Activated T-cell treated with anti-CD3 and anti-CD28 coated beads, Interleukin-2, amount 50 U/mL, for 24 hours (primary cell): ENCODE measurements around the gene CDH12.

Source experiments
- DNase-seq: peaks from one replicate; pipeline ENCODE4 v3.0.0-alpha.2; 2020
- H3K27ac Mint-ChIP-seq: 2 replicates; pipeline ENCODE4 v1.8.0; 2020; ENCODE audit warnings: mild to moderate bottlenecking, mixed read lengths
- H3K27me3 Mint-ChIP-seq: 2 replicates; pipeline ENCODE4 v1.8.0; 2020; ENCODE audit warnings: mixed read lengths
- H3K36me3 Mint-ChIP-seq: 2 replicates; pipeline ENCODE4 v1.8.0; 2020; ENCODE audit warnings: low read depth, mixed read lengths
- H3K4me1 Mint-ChIP-seq: 2 replicates; pipeline ENCODE4 v1.8.0; 2020; ENCODE audit warnings: low read depth, mixed read lengths
- H3K4me3 Mint-ChIP-seq: 2 replicates; pipeline ENCODE4 v1.8.0; 2020; ENCODE audit warnings: mild to moderate bottlenecking, moderate library complexity, mixed read lengths
- H3K9me3 Mint-ChIP-seq: 2 replicates; pipeline ENCODE4 v1.8.0; 2020; ENCODE audit warnings: mixed read lengths

Gene CDH12

DNA sequence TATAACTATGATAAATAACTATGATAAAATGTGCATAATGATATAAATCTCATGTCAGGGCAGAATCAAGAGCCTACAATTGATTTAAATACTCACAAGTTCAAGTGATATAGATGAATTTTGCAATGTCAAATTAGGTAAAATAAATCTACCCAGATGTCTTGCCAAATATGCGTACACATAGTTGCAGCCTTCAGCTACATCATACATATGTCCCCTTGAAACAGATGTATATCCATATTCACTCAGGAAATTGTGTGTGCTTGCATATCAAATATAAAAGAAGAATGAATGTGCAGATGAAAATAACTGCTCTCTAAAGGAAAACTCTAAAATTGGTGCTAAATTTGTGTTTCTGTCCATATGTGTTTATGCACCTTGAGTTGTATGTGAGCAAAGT lies 130.7 kb downstream of the CDH12 start:
- H3K36me3 Mint-ChIP-seq, result no peaks in the 10 kb centered on the region
- no peaks in the 10 kb centered on the region for H3K27me3 Mint-ChIP-seq
- no peak for DNase-seq
- H3K4me3 Mint-ChIP-seq, result no peak overlapping the region
- no peak overlapping the region for H3K27ac Mint-ChIP-seq
- H3K9me3 Mint-ChIP-seq, result peaks cover 8% of the 10 kb centered on the region
- H3K4me1 Mint-ChIP-seq, result no peaks in the 10 kb centered on the region

DNA sequence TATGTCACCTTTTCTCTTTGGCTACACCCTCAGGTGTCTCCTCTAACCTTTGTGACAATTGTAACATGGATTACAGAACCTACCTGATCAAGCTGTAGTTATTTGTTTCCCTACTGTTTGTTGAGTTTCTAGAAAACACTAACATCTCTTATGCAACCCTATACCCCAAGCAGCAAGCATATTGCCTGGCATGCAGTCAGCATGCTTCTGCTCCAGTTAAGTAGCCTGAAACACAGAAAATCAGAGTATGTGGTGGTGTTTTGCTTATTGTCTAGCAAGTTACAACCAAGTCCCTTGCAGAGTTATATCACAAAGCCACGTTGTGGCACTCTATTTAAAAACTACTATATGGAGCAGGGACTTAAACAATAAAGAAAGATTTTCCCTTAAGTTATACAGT lies 131.1 kb downstream of the CDH12 start:
- Mint-ChIP-seq H3K27me3 (no peaks in the 10 kb centered on the region), H3K4me3 (no peak overlapping the region), H3K36me3 (no peaks in the 10 kb centered on the region), H3K4me1 (no peaks in the 10 kb centered on the region), H3K27ac (no peak overlapping the region), H3K9me3 (peaks cover 12% of the 10 kb centered on the region)
- no peak for DNase-seq

DNA sequence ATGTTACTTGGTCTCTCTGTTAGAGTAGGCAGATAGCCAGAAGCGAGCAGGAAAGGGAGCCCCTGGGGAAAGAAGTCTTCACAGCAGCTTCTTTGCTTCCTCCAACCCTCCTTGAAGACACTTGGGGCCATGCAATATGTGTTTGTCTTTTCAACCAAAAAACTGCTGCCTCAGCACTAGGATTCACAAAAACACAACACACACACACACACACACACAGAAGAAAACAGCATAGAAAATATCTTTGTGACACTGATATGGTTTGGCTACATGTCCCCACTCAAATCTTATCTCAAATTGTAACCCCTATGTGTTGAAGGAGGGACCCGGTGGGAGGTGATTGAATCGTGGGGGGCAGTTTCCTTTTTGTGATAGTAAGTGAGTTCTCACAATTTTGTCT lies 133.3 kb downstream of the CDH12 start:
- no peak for DNase-seq
- Mint-ChIP-seq H3K36me3 (no peaks in the 10 kb centered on the region), H3K27ac (no peak overlapping the region), H3K27me3 (no peaks in the 10 kb centered on the region), H3K4me1 (no peaks in the 10 kb centered on the region), H3K9me3 (peaks cover 16% of the 10 kb centered on the region), H3K4me3 (no peak overlapping the region)

DNA sequence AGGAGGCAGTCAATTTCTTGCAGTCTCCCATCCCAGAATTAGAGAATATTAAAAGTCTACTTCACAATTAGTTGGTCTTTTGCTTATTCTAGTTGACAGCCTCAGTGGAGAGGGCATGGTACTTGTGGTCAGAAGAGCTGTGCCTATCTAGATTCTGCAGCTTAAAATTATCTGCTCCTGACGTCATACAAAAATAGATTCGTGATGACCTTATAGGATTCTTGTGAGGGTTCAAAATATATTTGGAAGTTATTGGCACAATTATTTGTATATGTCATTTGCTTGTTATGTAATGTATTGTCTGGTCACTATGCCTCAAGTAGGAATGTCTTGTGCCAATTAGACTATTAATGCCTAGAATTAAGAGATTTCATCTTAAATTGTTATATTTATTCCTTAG lies 142.5 kb downstream of the CDH12 start:
- no peak for DNase-seq
- H3K27me3 Mint-ChIP-seq, result no peaks in the 10 kb centered on the region
- no peaks in the 10 kb centered on the region for H3K4me1 Mint-ChIP-seq
- no peak overlapping the region for H3K27ac Mint-ChIP-seq
- peaks cover 9% of the 10 kb centered on the region for H3K9me3 Mint-ChIP-seq
- no peak overlapping the region for H3K4me3 Mint-ChIP-seq
- no peaks in the 10 kb centered on the region for H3K36me3 Mint-ChIP-seq

DNA sequence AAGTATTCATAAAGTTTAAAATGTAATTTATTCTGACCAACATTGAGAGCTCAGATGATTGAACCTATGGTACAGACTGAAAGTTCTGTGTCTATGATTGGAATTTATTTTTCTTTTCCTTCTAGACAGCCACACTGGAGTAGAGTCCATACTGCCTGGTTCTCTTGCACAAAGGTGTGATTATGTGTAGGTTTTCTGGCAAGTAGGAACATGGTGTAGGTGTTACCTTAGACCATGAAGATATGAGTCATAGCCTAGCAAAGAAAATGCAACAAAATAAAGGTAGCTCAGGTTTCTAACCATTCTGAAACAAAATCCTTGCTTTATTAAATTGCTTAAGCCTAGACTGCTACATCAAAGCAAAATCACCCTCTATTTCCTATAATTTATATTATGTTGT lies 143.4 kb downstream of the CDH12 start:
- Mint-ChIP-seq H3K4me1 (no peaks in the 10 kb centered on the region), H3K9me3 (peaks cover 9% of the 10 kb centered on the region), H3K27ac (no peak overlapping the region), H3K4me3 (no peak overlapping the region), H3K36me3 (no peaks in the 10 kb centered on the region), H3K27me3 (no peaks in the 10 kb centered on the region)
- no peak for DNase-seq

DNA sequence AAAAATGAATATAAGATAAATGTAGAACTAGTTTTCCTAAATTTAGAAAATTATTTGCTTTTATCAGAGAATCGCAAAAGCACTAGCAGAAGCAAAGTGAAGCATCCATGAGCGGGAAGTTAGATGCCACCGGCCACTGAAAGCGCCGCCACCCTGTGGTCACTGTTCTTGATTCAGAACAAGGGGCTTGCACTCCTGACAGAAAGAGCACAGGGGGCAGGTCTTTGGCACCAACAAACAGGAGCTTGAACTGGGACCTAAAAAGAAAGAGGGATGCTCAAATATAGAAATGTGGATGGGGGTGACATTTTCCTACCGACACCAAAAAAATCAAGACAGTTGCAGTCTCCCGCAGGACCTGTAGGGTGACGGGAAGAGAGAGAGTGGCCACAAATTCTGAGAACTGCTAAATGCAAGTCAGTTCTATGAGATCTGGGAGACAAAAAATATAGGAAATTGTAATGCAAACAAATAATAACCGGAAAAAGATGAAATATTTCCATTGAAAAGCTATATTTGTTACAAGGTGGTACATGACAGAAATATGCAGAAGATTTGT lies 144.3 kb downstream of the CDH12 start:
- no peak overlapping the region for H3K4me3 Mint-ChIP-seq
- no peaks in the 10 kb centered on the region for H3K36me3 Mint-ChIP-seq
- H3K27me3 Mint-ChIP-seq, result no peaks in the 10 kb centered on the region
- DNase-seq, result no peak
- H3K9me3 Mint-ChIP-seq, result peaks cover 9% of the 10 kb centered on the region
- H3K4me1 Mint-ChIP-seq, result no peaks in the 10 kb centered on the region
- no peak overlapping the region for H3K27ac Mint-ChIP-seq

DNA sequence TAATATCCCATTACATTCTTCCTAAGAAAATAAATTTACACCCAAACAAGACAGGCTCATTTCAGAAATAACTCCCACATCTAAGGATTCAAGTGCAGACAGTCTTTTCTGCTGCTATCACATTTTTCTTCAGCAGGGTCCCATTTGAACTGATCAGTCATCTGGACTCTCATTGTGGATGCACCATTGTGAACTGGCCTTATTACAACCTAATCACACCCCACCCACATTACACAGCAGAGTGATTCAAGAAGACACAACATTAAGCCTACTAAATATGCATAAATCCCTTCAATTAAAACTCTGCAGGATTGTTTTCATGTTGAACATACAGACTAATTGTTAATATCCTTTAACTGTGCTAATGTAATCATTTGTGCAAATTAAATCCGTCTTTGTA lies 146.2 kb downstream of the CDH12 start:
- no peak overlapping the region for H3K27ac Mint-ChIP-seq
- no peaks in the 10 kb centered on the region for H3K4me1 Mint-ChIP-seq
- DNase-seq, result no peak
- no peaks in the 10 kb centered on the region for H3K36me3 Mint-ChIP-seq
- peaks cover 9% of the 10 kb centered on the region for H3K9me3 Mint-ChIP-seq
- H3K4me3 Mint-ChIP-seq, result no peak overlapping the region
- H3K27me3 Mint-ChIP-seq, result no peaks in the 10 kb centered on the region

DNA sequence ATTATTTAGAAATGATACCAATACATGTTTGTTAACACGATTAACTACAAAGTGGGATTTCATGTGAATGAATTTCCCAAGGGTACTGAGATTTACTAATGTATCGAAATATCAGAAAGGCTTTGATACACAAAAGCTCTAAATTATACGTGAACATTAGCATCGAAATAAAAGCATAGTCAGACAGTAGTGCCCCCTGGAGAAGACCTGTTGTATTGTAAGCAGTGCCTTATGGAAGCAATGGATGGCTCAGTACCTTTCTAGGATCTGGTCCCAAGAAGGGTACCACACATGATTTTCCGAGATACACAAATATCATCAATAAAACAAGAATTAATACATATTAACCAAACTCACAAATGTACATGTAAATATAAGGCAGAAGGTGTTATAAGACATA lies 153.8 kb downstream of the CDH12 start:
- Mint-ChIP-seq H3K4me3 (no peak overlapping the region), H3K36me3 (no peaks in the 10 kb centered on the region), H3K27me3 (no peaks in the 10 kb centered on the region), H3K27ac (no peak overlapping the region), H3K4me1 (no peaks in the 10 kb centered on the region), H3K9me3 (no peaks in the 10 kb centered on the region)
- DNase-seq, result no peak

DNA sequence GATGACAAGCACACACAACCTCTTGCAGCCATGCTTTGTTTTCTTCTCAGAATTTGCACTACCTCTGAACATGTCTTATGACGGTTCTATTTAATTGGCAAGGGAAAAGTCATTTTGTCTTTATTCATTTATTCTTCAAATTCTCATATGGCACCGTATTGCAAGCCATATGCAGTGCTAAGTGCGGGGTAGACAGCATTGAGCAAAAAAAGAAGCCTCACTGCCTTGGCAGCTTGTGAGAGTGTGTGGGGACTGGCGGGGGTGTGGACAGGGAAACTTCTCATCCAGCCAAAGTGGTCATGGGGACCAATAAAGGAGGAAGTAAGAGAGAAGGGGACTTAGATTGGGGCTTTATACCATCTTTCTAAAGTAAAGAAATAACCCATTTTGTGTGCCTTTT lies 160.0 kb downstream of the CDH12 start:
- H3K9me3 Mint-ChIP-seq, result peaks cover 7% of the 10 kb centered on the region
- no peaks in the 10 kb centered on the region for H3K4me1 Mint-ChIP-seq
- no peak for DNase-seq
- no peaks in the 10 kb centered on the region for H3K27me3 Mint-ChIP-seq
- no peak overlapping the region for H3K4me3 Mint-ChIP-seq
- no peak overlapping the region for H3K27ac Mint-ChIP-seq
- H3K36me3 Mint-ChIP-seq, result no peaks in the 10 kb centered on the region

DNA sequence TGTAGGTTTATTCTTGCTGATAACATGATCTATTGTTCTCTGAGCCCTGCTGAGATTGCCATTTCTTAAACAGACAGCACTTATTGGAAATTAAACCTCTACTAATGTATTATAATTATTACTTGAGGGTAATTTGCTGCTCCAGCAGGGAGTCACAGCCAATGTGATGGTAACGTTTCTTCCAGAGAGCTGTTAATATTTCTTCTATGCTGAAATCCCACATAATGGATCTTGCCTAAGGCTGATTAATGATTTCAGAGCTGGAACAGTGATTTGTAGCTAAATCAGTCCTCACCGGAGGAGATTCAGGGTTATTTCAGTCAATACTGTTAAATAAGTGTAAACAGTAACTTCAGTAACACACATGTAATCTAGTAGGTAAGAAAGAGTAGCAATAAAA lies 170.1 kb downstream of the CDH12 start:
- Mint-ChIP-seq H3K27me3 (no peaks in the 10 kb centered on the region), H3K27ac (no peak overlapping the region), H3K36me3 (no peaks in the 10 kb centered on the region), H3K9me3 (peaks cover 17% of the 10 kb centered on the region), H3K4me1 (no peaks in the 10 kb centered on the region), H3K4me3 (no peak overlapping the region)
- DNase-seq, result no peak

DNA sequence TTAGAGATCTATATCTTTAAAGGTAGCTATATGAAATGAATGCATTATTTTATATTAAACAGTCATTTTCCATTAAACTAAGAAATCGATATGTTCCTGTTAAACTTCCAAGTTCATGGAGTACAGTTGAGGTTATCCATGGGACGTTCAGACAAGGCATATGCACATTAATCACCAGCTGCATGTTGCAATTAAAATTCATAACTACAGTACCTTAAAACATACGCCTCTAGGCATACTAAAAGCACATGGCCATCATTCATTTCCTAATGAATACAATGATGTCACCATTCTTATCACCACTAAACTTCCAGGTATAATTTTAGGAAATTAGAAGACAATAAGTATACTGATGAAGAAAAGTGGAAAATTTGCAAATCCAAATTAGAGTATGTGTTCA lies 174.3 kb downstream of the CDH12 start:
- H3K27ac Mint-ChIP-seq, result no peak overlapping the region
- no peak for DNase-seq
- H3K27me3 Mint-ChIP-seq, result no peaks in the 10 kb centered on the region
- H3K4me3 Mint-ChIP-seq, result no peak overlapping the region
- peaks cover 19% of the 10 kb centered on the region for H3K9me3 Mint-ChIP-seq
- H3K4me1 Mint-ChIP-seq, result no peaks in the 10 kb centered on the region
- H3K36me3 Mint-ChIP-seq, result no peaks in the 10 kb centered on the region

DNA sequence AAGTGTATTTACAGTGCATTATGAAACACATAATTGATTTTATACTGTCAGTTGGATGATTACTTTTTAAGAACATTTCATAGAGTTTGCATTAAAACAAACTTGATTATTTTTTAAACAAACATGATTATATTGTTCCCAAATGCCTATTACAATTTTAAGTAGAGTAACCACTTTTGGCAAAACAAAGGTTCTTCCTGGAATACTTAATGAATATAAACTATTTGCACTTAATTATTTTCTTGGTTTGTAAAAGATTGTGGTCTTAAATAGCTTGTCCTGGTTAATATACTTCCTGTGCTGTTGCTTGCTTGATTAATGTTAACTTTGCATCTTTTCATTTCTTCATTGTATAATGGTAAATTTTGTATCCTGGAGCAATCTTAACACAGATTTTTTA lies 180.0 kb downstream of the CDH12 start:
- H3K4me3 Mint-ChIP-seq, result no peak overlapping the region
- no peaks in the 10 kb centered on the region for H3K4me1 Mint-ChIP-seq
- no peak for DNase-seq
- H3K27ac Mint-ChIP-seq, result no peak overlapping the region
- H3K27me3 Mint-ChIP-seq, result no peaks in the 10 kb centered on the region
- H3K36me3 Mint-ChIP-seq, result no peaks in the 10 kb centered on the region
- H3K9me3 Mint-ChIP-seq, result peaks cover 22% of the 10 kb centered on the region

DNA sequence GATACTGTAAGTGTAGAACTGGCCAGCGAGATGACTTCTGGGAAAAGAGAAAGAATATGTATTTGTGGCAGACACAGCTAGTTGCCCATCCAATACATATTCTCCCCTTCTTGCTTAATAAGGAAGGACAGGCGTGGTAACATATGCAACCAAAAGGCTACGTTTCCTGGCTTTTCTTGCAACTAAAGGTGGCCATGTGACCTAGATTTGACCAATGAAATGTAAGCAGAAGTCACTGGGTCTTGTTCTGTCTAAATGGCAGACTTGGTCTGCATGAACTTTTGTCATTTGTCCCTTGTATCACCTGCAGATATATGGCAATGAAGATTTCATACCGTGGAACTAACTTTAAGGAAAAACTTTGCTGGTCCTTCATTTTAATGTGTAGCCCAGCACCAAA lies 183.8 kb downstream of the CDH12 start:
- Mint-ChIP-seq H3K27me3 (no peaks in the 10 kb centered on the region), H3K4me1 (no peaks in the 10 kb centered on the region), H3K4me3 (no peak overlapping the region), H3K9me3 (peaks cover 16% of the 10 kb centered on the region), H3K36me3 (no peaks in the 10 kb centered on the region), H3K27ac (no peak overlapping the region)
- DNase-seq, result no peak

DNA sequence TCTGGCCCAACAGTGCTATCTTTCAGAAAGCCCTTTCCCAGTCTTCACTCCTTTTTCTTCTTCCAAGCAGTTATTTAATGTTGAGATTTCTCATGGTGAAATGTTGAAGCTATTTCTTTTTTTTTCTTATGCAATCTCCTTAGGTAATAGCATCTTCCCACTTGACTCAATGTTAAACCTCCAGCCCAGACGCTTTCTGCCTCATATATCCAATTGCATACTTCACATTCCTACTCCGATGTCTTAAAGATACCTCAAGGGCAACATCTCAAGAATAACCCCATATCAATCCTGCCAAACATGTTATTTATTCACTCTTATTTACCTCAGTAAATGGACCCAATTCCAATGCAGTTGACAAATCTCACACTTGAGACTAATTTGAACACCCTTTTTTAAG lies 187.3 kb downstream of the CDH12 start:
- no peaks in the 10 kb centered on the region for H3K4me1 Mint-ChIP-seq
- H3K27me3 Mint-ChIP-seq, result no peaks in the 10 kb centered on the region
- H3K9me3 Mint-ChIP-seq, result peaks cover 12% of the 10 kb centered on the region
- no peak overlapping the region for H3K4me3 Mint-ChIP-seq
- H3K27ac Mint-ChIP-seq, result no peak overlapping the region
- no peaks in the 10 kb centered on the region for H3K36me3 Mint-ChIP-seq
- no peak for DNase-seq

DNA sequence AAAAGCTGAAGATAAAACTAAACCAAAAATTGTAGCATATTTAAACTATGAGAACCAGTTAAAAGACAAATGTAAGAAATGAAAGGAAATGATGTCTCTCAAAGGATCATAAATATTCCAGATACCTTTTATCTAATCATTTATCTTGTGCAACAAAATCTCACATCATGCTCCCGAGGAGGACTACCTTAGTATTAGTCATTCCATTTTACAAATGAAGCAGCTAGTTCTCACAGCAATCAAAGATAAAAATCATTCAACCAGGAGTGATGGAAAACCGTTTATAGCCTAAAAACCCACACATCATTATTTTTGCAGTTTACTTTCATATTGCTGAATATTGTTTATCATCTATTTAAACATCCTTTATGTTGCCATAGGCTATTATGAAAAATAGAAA lies 190.0 kb downstream of the CDH12 start:
- Mint-ChIP-seq H3K4me1 (no peaks in the 10 kb centered on the region), H3K9me3 (peaks cover 8% of the 10 kb centered on the region), H3K27ac (no peak overlapping the region), H3K27me3 (no peaks in the 10 kb centered on the region), H3K36me3 (no peaks in the 10 kb centered on the region), H3K4me3 (no peak overlapping the region)
- DNase-seq, result no peak

DNA sequence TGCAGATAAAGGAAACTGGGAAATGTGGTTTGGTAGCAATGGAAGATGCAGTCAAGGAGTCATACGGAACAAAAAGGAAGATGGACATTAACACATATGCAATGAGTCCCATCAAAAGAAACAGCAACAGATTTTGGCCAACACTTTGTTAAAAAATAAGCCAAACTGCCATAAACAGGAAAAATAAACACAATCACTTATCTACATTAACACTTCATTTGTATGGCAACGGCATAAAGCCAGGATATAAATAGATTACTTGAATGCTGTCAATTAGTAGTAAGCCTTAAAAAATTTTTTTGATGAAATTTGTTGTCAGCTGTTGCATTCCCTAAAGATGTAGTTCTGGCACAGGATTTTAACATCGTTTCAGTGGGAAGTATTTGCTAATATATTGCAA lies 190.8 kb downstream of the CDH12 start:
- no peaks in the 10 kb centered on the region for H3K4me1 Mint-ChIP-seq
- no peak overlapping the region for H3K4me3 Mint-ChIP-seq
- H3K9me3 Mint-ChIP-seq, result peaks cover 5% of the 10 kb centered on the region
- no peak overlapping the region for H3K27ac Mint-ChIP-seq
- H3K27me3 Mint-ChIP-seq, result no peaks in the 10 kb centered on the region
- no peak for DNase-seq
- H3K36me3 Mint-ChIP-seq, result no peaks in the 10 kb centered on the region
